ENCODE data around the gene EYA2.

EYA2 gene

GRCh38 chr20:47071646-47072185 lies 177.1 kb downstream of the EYA2 start:
- no peak overlapping the region for H3K4me3 ChIP-seq (ENCODE audit: low read length)

GRCh38 chr20:47073766-47074475 lies 179.3 kb downstream of the EYA2 start:
- no peak for DNase-seq (ENCODE audit: low read depth, low spot score)
- H3K4me3 ChIP-seq (ENCODE audit: low read length) = no peak overlapping the region

More at GRCh38 chr20:47071646-47072185, 177.1 kb downstream of the EYA2 start:
- no peak for DNase-seq (ENCODE audit: low read depth, low spot score)

- DNase-seq (ENCODE audit: low read depth, low spot score) = no peak
- H3K4me3 ChIP-seq (ENCODE audit: low read length) = no peak overlapping the region
Measured at GRCh38 chr20:47075263-47075662, 180.6 kb downstream of the EYA2 start.

DNA sequence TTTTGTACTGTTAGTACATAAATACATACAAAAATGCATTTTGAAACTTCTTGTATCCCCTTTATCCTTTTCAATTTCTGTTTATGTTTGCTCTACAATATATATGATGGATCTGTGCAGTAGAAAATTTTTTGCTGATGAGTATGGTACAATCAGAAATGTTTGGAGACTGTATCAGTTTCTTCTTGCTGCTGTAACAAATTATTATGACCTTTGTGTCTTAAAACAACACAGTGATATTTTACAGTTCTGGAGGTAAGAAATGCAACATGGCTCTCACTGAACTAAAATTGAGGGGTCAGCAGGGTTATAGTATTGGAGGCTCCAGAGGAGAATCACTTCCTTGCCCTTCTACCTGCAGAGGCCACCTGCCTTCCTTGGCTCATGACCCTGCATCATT lies 184.4 kb downstream of the EYA2 start:
- no peak overlapping the region for H3K4me3 ChIP-seq (ENCODE audit: low read length)
- no peak for DNase-seq (ENCODE audit: low read depth, low spot score)

- DNase-seq (ENCODE audit: low read depth, low spot score) = no peak
- H3K4me3 ChIP-seq (ENCODE audit: low read length) = no peak overlapping the region
Measured at GRCh38 chr20:47080365-47080764, 185.7 kb downstream of the EYA2 start.

GRCh38 chr20:47086316-47086715 lies 191.7 kb downstream of the EYA2 start:
- no peak overlapping the region for H3K4me3 ChIP-seq (ENCODE audit: low read length)
- no peak for DNase-seq (ENCODE audit: low read depth, low spot score)

DNA sequence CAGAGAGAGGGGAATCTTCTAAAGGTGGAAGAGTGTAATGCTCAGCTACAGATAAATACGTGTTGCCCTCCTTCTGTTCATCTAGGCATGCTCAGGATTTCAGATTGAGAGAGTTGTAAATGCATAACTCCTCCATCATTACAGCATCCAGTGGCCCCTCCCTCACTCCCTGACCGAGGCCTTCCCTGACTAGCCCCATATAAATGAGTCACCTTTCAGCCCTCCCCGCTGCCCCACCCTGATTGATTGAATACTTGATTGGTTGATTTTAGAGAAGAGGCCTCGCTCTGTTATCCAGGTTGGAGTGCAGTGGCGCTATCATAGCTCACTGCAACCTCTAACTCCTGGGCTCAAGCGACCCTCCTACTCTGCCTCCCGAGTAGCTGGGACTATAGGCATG lies 193.7 kb downstream of the EYA2 start:
- H3K4me3 ChIP-seq (ENCODE audit: low read length) = no peak overlapping the region
- no peak for DNase-seq (ENCODE audit: low read depth, low spot score)

DNA sequence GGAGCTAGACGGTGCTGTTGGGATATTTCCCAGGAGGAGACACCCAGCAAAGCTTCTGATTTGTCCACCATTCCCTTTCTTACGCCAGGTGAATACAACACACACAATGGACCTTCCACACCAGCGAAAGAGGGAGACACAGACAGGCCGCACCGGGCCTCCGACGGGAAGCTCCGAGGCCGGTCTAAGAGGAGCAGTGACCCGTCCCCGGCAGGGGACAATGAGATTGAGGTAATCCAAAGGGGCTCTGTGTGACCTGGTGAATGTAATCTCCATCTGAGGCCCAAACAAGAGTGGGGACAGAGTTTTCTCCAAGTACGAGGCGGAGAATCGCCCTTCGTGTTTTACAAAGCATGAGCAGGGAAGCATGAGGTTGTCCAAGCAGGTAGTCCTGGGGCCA lies 194.5 kb downstream of the EYA2 start:
- H3K4me3 ChIP-seq (ENCODE audit: low read length) = no peak overlapping the region
- no peak for DNase-seq (ENCODE audit: low read depth, low spot score)

DNA sequence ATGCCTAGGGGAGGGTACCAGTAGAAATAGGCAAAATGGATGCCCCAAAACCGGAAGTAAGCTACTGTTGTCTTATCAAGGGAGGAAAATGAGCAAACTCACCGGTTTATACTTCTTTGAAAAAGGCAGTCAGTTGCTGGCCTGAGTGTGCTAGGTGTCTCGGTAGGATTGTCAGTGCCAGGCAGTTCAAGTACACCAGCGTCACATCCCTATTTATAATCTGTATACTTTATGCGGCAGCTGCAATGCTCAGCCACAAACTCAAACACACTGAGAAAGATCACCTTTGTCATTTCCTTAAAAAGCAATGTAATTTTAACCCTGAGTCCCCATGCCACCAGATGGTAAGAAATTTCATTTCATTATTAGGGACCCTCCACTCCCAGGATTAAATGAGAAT lies 196.2 kb downstream of the EYA2 start:
- DNase-seq (ENCODE audit: low read depth, low spot score) = no peak
- no peak overlapping the region for H3K4me3 ChIP-seq (ENCODE audit: low read length)

GRCh38 chr20:47093320-47093966 lies 198.8 kb downstream of the EYA2 start:
- no peak for DNase-seq (ENCODE audit: low read depth, low spot score)
- H3K4me3 ChIP-seq (ENCODE audit: low read length) = no peak overlapping the region

- DNase-seq (ENCODE audit: low read depth, low spot score) = no peak
- H3K4me3 ChIP-seq (ENCODE audit: low read length) = no peak overlapping the region
Measured at GRCh38 chr20:47095690-47096089, 201.0 kb downstream of the EYA2 start.

DNA sequence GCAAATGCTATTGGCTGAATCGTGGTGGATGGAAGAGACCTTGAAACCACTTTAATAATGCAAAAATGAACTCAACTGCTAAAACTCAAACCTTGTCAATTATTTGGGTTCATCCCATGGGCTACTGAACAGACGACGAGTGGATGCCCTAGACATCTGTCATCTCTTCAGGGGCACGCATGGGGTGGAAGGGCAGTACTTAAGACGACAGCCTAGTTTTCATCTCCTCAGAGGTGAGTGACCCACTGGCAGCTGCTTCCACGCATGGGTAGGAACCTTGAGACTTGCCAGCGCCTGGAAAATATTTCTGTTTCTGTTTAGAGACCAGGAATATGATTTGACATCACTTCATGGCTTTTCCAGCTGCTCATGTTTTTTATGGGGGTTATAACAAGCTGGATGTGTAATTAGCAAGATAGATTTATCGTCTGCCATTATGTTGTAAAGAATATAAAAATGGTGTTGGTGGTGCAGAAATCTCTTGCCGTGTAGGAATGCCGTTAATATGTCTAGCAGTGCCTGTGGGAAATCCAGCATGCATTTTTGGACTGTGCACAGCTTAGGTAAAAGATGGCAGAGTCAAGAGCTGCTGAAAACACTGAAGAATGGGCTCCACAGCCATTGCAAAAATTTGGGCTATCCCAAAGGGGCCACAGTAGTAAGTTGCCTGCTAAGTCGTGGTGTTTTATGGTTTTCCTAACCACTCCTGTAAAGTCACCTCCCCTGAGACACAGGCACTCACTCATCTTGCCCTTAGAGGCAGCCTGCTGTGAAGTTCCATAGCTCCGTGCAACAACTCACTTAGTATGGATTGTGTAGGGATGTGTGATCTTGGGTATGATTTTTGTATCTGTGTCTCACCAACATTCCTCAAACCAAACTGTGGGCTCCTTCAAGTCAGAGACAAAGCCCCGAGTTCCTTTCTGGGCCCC lies 203.3 kb downstream of the EYA2 start:
- no peak for DNase-seq (ENCODE audit: low read depth, low spot score)
- H3K4me3 ChIP-seq (ENCODE audit: low read length) = no peak overlapping the region

DNA sequence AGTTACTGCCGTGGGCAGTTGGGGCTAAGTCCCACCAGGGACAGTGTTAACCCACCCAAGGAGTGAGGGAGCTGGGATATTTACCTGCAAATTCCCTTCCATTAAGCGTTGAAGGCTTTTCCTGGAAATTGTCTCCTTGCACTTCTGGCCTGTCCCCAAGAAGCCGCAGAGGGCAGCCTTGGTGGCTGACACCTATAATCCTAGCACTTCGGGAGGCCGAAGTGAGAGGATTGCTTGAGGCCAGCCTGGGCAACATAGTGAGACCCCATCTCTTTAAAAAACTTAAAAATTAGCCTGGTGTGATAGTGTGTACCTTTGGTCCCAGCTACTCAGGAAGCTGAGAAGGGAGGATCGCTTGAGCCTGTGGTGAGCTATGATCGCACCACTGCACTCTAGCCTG lies 204.4 kb downstream of the EYA2 start:
- no peak overlapping the region for H3K4me3 ChIP-seq (ENCODE audit: low read length)
- no peak for DNase-seq (ENCODE audit: low read depth, low spot score)

DNA sequence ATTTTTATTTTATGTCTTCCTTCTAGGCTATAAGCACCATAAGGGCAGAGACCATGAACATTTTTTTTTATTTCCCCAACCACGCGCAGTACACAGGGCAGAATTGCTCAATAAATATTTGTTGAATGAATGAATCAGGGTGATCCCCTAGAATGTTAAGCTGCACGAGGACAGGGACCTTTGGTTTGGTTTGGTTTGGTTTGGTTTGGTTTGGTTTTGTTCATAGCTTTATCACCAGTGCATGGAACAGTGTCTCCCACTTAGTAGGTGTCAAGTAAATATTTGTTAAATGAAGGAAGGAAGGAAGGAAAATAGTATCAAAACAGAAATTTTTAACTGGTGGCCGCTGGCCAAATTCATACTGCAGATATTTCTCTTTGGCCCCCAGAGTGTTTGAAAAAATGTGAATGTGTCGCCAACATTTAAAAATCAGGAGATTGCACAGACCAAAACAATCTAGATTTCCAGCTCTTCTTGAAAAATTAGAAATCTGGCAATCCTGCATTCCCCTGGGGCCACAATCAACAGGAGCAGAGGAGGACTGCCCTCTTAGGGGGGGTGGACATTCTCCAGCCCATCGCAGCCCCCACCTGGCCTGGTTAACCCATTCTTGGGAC lies 205.3 kb downstream of the EYA2 start:
- no peak overlapping the region for H3K4me3 ChIP-seq (ENCODE audit: low read length)
- DNase-seq (ENCODE audit: low read depth, low spot score) = no peak

DNA sequence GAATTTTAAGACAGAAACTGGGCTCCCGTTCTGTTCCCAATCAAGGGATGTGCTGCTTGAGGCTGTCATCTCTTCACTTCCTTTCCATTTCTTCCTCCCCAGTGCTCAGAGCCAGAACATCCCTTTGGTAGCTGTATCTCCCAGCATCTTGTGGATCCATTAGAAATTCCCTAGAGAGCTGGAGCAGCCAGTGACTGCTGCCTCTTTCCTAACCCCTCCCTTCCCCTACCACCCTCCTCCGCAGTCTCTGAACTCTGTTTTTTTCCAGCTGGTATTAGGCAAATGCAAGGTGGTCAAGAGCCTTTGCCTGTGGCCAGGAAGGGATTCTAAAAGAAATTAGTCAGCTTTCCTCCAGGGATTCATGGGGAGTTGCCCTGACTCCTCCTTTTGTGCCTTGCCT lies 208.0 kb downstream of the EYA2 start:
- DNase-seq (ENCODE audit: low read depth, low spot score) = no peak
- no peak overlapping the region for H3K4me3 ChIP-seq (ENCODE audit: low read length)

GRCh38 chr20:47106786-47107185 lies 212.1 kb downstream of the EYA2 start:
- no peak overlapping the region for H3K4me3 ChIP-seq (ENCODE audit: low read length)
- DNase-seq (ENCODE audit: low read depth, low spot score) = no peak

DNA sequence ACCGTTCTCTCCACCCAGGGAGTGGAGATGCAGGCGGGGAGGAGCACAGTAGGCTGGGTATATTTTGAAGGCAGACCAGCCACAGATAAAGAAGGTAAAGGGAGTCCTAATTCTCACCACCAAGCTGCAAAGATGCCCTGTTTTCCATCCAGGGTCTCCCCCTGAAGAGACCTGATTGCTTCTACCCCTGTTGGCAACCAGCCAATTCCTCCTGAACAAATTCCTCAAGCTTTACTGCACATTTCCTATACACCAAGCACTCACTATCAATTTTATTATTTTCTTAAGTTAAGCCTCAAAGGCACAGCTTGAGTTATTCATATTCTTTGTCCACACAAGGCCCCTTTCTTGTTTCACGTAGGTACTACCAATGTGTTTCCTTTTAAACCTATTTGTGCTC lies 214.4 kb downstream of the EYA2 start:
- no peak for DNase-seq (ENCODE audit: low read depth, low spot score)
- no peak overlapping the region for H3K4me3 ChIP-seq (ENCODE audit: low read length)

- no peak overlapping the region for H3K4me3 ChIP-seq (ENCODE audit: low read length)
- DNase-seq (ENCODE audit: low read depth, low spot score) = no peak
Measured at GRCh38 chr20:47110819-47111218, 216.2 kb downstream of the EYA2 start.

GRCh38 chr20:47111576-47111975 lies 216.9 kb downstream of the EYA2 start:
- DNase-seq (ENCODE audit: low read depth, low spot score) = no peak
- no peak overlapping the region for H3K4me3 ChIP-seq (ENCODE audit: low read length)
